ENCODE measurements around the gene C2orf72.

The C2orf72 gene

GRCh38 chr2:231069379-231070054 is 32.2 kb downstream of the C2orf72 start:
- DNase-seq (ENCODE audit: low read depth): no peak

GRCh38 chr2:231084565-231084964 is 47.2 kb downstream of the C2orf72 start:
- DNase-seq (ENCODE audit: low read depth): no peak

GRCh38 chr2:231088754-231089153 is 51.4 kb downstream of the C2orf72 start:
- no peak for DNase-seq (ENCODE audit: low read depth)

- DNase-seq (ENCODE audit: low read depth): no peak
Measured at GRCh38 chr2:231093933-231094332, 56.6 kb downstream of the C2orf72 start.

GRCh38 chr2:231094736-231095346 is 57.5 kb downstream of the C2orf72 start:
- DNase-seq (ENCODE audit: low read depth): no peak

Measured in stimulated activated CD8-positive, alpha-beta memory T cell treated with anti-CD3 and anti-CD28 coated beads, Interleukin-7, amount 100 ng/mL, for 24 hours (primary cell).